Progenitor cell of endocrine pancreas (in vitro differentiated cells): ENCODE measurements around the gene CUL2. TPM values are rescaled to one million over a fixed set of nuclear protein-coding genes. Genes with fewer than 3 reads are reported as not detected.
"Not testable (repeated sequence)": the region's sequence is repeated elsewhere in the genome, so short reads cannot be mapped to it uniquely, and the experiment has no call there.

Experiments used
- DNase-seq: peaks from one replicate; pipeline ENCODE4 v3.0.0; 2021; ENCODE audit warnings: low spot score; ENCODE audit not compliant: unreplicated experiment
- H3K27ac Mint-ChIP-seq: 2 replicates; pipeline ENCODE4 v1.8.0; 2021; ENCODE audit warnings: mild to moderate bottlenecking, moderate library complexity, mixed read lengths
- H3K27me3 Mint-ChIP-seq: 2 replicates; pipeline ENCODE4 v1.8.0; 2021; ENCODE audit warnings: mixed read lengths
- H3K36me3 Mint-ChIP-seq: 2 replicates; pipeline ENCODE4 v1.8.0; 2022; ENCODE audit warnings: mixed read lengths; ENCODE audit not compliant: insufficient read depth
- H3K4me1 Mint-ChIP-seq: 2 replicates; pipeline ENCODE4 v1.8.0; 2021; ENCODE audit warnings: low read depth, mixed read lengths
- H3K4me3 Mint-ChIP-seq: 2 replicates; pipeline ENCODE4 v1.8.0; 2021; ENCODE audit warnings: low read depth, mild to moderate bottlenecking, moderate library complexity, mixed read lengths
- H3K9me3 Mint-ChIP-seq: 2 replicates; pipeline ENCODE4 v1.8.0; 2021; ENCODE audit warnings: low read depth, mixed read lengths
- CTCF ChIP-seq: fragments of 200-600 bp; sonication (generic); IDR thresholded peaks from one replicate; pipeline ENCODE4 v1.5.0; 2021; ENCODE audit warnings: antibody characterized with exemption, mild to moderate bottlenecking; ENCODE audit not compliant: unreplicated experiment
- total RNA-seq: library from RNA; stranded (reverse); gene quantifications from 2 replicates; pipeline ENCODE4 v1.2.1, GENCODE V29; 2021

Gene CUL2
- total RNA-seq, 1 donor from 2014 or later: 36.2 TPM

- no peak overlapping the region for H3K27ac Mint-ChIP-seq
Measured at GRCh38 chr10:35056133-35056532, 34.0 kb downstream of the CUL2 start.

GRCh38 chr10:35050568-35050967 is 39.6 kb downstream of the CUL2 start:
- peaks cover 30% of the 10 kb centered on the region for H3K36me3 Mint-ChIP-seq
- H3K9me3 Mint-ChIP-seq: no peaks in the 10 kb centered on the region
- no peak for DNase-seq
- no peak overlapping the region for H3K27ac Mint-ChIP-seq
- no peak for TF ChIP-seq CTCF
- no peak overlapping the region for H3K4me3 Mint-ChIP-seq
- H3K27me3 Mint-ChIP-seq: no peaks in the 10 kb centered on the region
- no peaks in the 10 kb centered on the region for H3K4me1 Mint-ChIP-seq

More at GRCh38 chr10:35056133-35056532, 34.0 kb downstream of the CUL2 start:
- no peaks in the 10 kb centered on the region for H3K4me1 Mint-ChIP-seq
- no peak for DNase-seq
- no peak overlapping the region for H3K4me3 Mint-ChIP-seq
- no peaks in the 10 kb centered on the region for H3K27me3 Mint-ChIP-seq
- no peak for TF ChIP-seq CTCF
- H3K9me3 Mint-ChIP-seq: no peaks in the 10 kb centered on the region
- H3K36me3 Mint-ChIP-seq: peaks cover 14% of the 10 kb centered on the region

- no peak overlapping the region for H3K4me3 Mint-ChIP-seq
- no peak for DNase-seq
- H3K27me3 Mint-ChIP-seq: no peaks in the 10 kb centered on the region
- H3K27ac Mint-ChIP-seq: no peak overlapping the region
- H3K36me3 Mint-ChIP-seq: peaks cover 29% of the 10 kb centered on the region
- peaks cover 3% of the 10 kb centered on the region for H3K4me1 Mint-ChIP-seq
- no peaks in the 10 kb centered on the region for H3K9me3 Mint-ChIP-seq
- no peak for TF ChIP-seq CTCF
Measured at GRCh38 chr10:35046074-35046473, 44.1 kb downstream of the CUL2 start.

GRCh38 chr10:35045275-35045674 is 44.9 kb downstream of the CUL2 start:
- not testable (repeated sequence) for H3K27ac Mint-ChIP-seq, H3K9me3 Mint-ChIP-seq, H3K4me1 Mint-ChIP-seq, H3K4me3 Mint-ChIP-seq, DNase-seq, H3K27me3 Mint-ChIP-seq
- H3K36me3 Mint-ChIP-seq: peaks cover 24% of the 10 kb centered on the region

- Mint-ChIP-seq H3K36me3 (peaks cover 22% of the 10 kb centered on the region), H3K4me3 (no peak overlapping the region), H3K27me3 (no peaks in the 10 kb centered on the region), H3K27ac (no peak overlapping the region), H3K9me3 (no peaks in the 10 kb centered on the region), H3K4me1 (peaks cover 3% of the 10 kb centered on the region)
- no peak for TF ChIP-seq CTCF
- no peak for DNase-seq
Measured at GRCh38 chr10:35043796-35044344, 46.3 kb downstream of the CUL2 start.

- H3K4me1 Mint-ChIP-seq: peaks cover 3% of the 10 kb centered on the region
- peak overlapping the region; percentile 23 for H3K27ac Mint-ChIP-seq
- H3K36me3 Mint-ChIP-seq: peaks cover 21% of the 10 kb centered on the region
- no peaks in the 10 kb centered on the region for H3K9me3 Mint-ChIP-seq
- H3K27me3 Mint-ChIP-seq: no peaks in the 10 kb centered on the region
- H3K4me3 Mint-ChIP-seq: no peak overlapping the region
- TF ChIP-seq CTCF: no peak
- no peak for DNase-seq
Measured at GRCh38 chr10:35042783-35043182, 47.4 kb downstream of the CUL2 start.
